Epidermal melanocyte (primary cell): ENCODE measurements around the gene AK8.

Source experiments
- DNase-seq: peaks from one replicate; pipeline ENCODE4 v3.0.0; 2011; ENCODE audit warnings: low spot score; ENCODE audit not compliant: insufficient read length

The AK8 gene

GRCh38 chr9:132858751-132859150, 19.3 kb downstream of the AK8 start:
- no peak for DNase-seq

- DNase-seq: no peak
These were observed 20.3 kb downstream of the AK8 start for GRCh38 chr9:132857616-132858342.

GRCh38 chr9:132857031-132857430, 21.1 kb downstream of the AK8 start:
- no peak for DNase-seq

- DNase-seq: no peak
These were observed 22.2 kb downstream of the AK8 start for GRCh38 chr9:132855904-132856303.

- no peak for DNase-seq
These were observed 23.3 kb downstream of the AK8 start for GRCh38 chr9:132854832-132855231.

- DNase-seq: no peak
These were observed 24.6 kb downstream of the AK8 start for GRCh38 chr9:132853482-132853881.

- DNase-seq: no peak
These were observed 28.8 kb downstream of the AK8 start for GRCh38 chr9:132849185-132849706.

GRCh38 chr9:132846918-132847515, 31.1 kb downstream of the AK8 start:
- DNase-seq: no peak

- DNase-seq: no peak
These were observed 31.8 kb downstream of the AK8 start for GRCh38 chr9:132846109-132846917.

- DNase-seq: peak; percentile 7
These were observed 35.7 kb downstream of the AK8 start for GRCh38 chr9:132842124-132843044.

GRCh38 chr9:132840980-132841379, 37.1 kb downstream of the AK8 start:
- no peak for DNase-seq

- DNase-seq: no peak
These were observed 39.8 kb downstream of the AK8 start for GRCh38 chr9:132838291-132838690.

GRCh38 chr9:132837501-132838286, 40.4 kb downstream of the AK8 start:
- DNase-seq: no peak

GRCh38 chr9:132834343-132834742, 43.7 kb downstream of the AK8 start:
- no peak for DNase-seq

GRCh38 chr9:132833550-132834121, 44.4 kb downstream of the AK8 start:
- DNase-seq: no peak

GRCh38 chr9:132832171-132832881, 45.8 kb downstream of the AK8 start:
- no peak for DNase-seq

GRCh38 chr9:132828201-132828770, 49.8 kb downstream of the AK8 start:
- DNase-seq: no peak

- DNase-seq: no peak
These were observed 50.7 kb downstream of the AK8 start for GRCh38 chr9:132827366-132827765.
